D341Med (cell line): ENCODE measurements around the gene LRIF1.
A peak's percentile ranks its signal among the peaks of the same experiment; 100 is the strongest.
"Not testable (repeated sequence)": the region's sequence is repeated elsewhere in the genome, so short reads cannot be mapped to it uniquely, and the experiment has no call there.

Experiments
- DNase-seq: peaks from one replicate; pipeline ENCODE4 v3.0.0; 2012; ENCODE audit warnings: low spot score

The LRIF1 gene, protein sequence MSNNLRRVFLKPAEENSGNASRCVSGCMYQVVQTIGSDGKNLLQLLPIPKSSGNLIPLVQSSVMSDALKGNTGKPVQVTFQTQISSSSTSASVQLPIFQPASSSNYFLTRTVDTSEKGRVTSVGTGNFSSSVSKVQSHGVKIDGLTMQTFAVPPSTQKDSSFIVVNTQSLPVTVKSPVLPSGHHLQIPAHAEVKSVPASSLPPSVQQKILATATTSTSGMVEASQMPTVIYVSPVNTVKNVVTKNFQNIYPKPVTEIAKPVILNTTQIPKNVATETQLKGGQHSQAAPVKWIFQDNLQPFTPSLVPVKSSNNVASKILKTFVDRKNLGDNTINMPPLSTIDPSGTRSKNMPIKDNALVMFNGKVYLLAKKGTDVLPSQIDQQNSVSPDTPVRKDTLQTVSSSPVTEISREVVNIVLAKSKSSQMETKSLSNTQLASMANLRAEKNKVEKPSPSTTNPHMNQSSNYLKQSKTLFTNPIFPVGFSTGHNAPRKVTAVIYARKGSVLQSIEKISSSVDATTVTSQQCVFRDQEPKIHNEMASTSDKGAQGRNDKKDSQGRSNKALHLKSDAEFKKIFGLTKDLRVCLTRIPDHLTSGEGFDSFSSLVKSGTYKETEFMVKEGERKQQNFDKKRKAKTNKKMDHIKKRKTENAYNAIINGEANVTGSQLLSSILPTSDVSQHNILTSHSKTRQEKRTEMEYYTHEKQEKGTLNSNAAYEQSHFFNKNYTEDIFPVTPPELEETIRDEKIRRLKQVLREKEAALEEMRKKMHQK

GRCh38 chr1:110963691-110964454 lies at the start of gene LRIF1:
Gene LRIF1 (minus strand): TSS chr1:110963922. CDS start chr1:110963688, 234 bp downstream.
- peak; percentile 84 for DNase-seq

DNA sequence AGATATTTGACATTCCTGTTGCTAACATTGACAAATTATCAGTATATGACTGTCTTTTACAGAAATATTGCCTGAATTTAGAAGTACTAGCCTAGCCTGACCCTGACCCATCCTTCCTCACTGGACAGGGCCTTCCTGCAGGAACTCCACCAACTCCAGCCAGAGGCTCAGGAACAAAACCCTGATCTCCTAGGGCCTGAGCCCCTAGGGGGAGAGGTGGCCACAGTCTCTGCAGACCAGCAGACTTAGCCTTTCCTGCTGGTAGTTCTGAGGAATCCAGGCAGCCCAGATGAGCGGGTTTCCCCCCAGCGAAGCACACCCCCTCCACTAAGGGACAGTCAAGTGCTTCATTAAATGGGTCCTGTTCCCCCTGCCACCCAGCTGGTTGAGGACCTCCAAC lies 44.3 kb upstream of the LRIF1 start:
- DNase-seq = no peak

- no peak for DNase-seq
These were observed 42.8 kb upstream of the LRIF1 start for GRCh38 chr1:111006556-111006955.

DNA sequence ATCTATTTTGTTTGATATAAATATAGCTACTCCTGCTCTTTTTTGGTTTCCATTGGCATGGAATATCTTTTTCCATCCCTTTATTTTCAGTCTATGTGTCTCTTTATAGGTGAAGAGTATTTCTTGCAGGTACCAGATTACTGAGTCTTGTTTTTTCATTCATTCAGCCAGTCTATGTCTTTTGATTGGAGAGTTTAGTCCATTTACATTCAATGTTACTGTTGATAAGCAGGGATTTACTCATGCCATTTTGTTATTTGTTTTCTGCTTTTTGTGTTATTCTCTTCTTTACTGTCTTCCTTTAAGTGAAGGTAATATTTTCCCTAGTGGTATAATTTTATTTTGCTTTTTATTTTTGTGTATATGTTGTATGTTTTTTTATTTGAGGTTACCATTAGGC lies 35.9 kb upstream of the LRIF1 start:
- not testable (repeated sequence) for DNase-seq

DNA sequence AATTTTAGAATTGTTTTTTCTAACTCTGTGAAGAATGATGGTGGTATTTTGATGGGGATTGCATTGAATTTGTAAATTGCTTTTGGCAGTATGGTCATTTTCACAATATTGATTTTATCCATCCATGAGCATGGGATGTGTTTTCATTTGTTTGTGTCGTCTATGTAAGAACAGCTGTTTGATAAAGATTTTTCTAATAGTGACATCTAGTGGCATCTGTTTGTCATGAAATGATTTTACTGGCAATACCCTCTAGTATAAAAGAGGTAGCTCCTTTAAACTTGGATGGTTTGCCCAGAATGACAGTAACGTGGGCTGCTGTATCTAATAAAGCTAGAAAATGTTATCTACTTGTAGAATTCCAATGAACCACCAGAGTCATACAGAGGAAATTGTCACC lies 28.6 kb upstream of the LRIF1 start:
- DNase-seq = not testable (repeated sequence)

- not testable (repeated sequence) for DNase-seq
These were observed 27.6 kb upstream of the LRIF1 start for GRCh38 chr1:110991295-110991694.

GRCh38 chr1:110990541-110990940 lies 26.8 kb upstream of the LRIF1 start:
- DNase-seq = no peak

DNA sequence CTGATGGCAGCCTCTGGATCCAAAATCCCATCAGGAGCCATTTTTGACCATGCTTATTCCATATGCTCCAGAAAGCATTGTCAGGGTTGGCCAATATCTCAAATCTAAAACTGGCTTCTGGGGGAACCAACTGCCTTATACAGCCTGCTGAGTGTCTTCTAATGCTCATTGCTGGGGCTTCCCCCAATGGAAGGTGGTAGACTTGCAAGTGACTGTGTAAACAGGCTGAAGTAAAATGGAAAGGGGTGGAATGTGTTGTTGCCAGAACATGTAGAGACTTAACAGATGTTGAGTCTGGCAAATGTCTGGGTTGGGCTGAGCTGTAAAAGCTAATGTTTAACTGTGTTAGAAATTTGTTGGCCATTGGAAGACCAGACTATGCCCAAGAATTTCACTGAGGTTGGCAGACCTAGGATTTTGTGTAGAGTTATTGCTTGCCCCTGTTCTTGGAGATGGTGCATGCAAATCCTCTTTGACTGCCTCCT lies 22.7 kb upstream of the LRIF1 start:
- DNase-seq = no peak

DNA sequence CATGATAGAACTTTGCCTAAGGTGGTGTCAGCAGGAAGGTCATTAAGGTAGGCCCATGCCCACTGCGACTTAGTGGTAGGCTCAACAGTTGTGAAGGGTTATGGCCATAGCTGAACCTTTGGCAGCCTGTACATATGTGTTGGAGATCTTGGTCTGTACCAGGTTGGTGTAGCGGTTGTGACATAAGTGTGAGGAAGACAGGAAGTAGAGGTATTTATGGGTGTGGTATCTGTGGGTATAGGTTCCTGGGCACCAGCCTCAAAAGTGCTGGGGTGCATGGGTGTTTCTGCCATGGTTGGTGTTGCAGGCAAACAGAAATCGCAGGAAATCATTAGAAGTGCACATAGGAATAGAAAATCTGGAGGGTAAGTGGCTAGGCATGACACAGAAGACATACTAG lies 18.6 kb upstream of the LRIF1 start:
- DNase-seq = no peak

DNA sequence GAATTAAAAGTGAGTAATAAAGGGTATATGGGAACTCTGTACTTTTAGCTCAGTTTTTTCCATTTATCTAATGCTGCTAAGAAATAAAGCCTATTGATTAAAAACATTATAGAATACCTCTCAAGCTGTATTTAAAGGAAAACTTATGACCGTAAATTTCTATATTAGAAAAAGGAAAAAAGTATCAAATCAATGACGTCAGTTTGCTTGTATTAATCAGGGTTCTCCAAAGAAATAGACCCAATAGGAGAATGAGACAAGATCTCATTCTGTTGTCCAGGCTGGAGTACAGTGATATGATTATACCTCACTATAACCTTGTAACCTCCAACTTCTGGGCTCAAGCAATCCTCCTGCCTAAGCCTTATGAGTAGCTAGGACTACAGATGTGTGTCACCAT lies 15.4 kb upstream of the LRIF1 start:
- DNase-seq = no peak

GRCh38 chr1:110976089-110976488 lies 12.4 kb upstream of the LRIF1 start:
- DNase-seq = no peak

DNA sequence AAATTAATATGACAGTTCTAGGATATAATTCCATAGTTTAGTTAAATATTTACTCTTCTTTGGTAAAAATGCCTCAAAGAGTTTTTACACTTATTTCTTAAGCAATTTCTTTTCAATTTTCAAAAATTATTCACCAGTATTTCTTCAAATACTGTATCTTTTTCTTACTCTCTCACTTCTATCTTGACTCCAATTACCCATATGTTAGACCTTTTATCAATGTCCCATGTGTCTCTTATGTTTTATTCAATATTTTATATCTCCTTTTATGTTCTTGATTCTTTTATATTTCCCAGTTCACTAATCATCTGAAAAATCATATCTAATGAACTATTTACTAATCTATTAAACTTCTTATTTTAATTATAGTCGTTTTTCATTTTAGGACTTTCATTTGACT lies 11.5 kb upstream of the LRIF1 start:
- DNase-seq = no peak

- DNase-seq = no peak
These were observed 3.5 kb upstream of the LRIF1 start for GRCh38 chr1:110967256-110967655.

DNA sequence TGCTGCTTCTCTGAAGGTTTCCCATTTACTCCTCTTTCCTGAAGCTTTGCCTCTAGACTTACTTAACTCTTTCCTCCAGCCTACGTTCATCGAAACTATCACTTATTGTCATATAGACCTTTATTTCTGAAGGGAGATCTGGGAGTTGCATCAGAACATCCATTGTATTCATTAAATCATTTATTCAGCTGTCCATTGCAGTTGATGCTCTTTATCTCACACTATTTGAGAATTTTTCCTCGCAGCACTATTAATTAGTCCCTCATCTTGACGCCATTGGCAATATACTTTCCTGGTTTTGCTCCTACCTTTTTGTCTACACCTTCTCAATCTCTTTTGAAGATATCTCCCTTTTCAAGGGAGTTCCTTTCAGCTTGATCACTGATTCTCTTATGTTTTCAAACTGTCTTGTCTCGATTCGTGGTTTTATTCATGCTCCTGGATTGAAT lies 757 bp upstream of the LRIF1 start:
- no peak for DNase-seq

GRCh38 chr1:110962892-110963690 lies 631 bp downstream of the LRIF1 start:
- DNase-seq = peak; percentile 30

GRCh38 chr1:110961902-110962301 lies 1.8 kb downstream of the LRIF1 start:
- no peak for DNase-seq

DNA sequence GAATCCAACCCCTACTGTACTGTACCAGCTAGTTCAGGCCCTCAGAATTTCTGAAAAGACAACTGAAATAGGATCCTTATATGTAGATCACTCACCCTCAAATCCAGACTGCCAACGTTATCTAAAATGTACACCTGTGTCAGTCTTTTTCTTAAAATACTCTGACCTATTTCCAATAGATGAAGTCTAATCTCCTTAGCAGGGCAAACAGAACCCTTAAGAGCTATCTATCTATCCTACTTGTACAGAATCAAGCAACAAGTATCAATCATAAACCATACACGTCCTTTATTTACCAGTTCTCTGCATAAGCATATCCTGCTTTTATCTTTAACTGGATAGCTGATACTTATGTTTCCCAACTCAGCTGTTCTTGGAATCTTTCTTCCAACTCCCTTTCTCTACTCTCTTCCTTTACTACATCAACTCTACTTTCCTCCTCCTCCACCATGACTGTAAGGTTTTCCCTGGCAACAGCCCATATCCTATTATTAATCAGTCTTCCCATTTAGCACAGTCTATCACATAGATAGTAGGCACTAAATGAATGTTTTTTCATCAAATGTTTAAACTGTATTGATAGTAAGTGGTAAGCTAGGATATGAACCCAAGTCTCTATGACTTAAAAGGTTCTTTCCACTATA lies 2.8 kb downstream of the LRIF1 start:
- DNase-seq = no peak

DNA sequence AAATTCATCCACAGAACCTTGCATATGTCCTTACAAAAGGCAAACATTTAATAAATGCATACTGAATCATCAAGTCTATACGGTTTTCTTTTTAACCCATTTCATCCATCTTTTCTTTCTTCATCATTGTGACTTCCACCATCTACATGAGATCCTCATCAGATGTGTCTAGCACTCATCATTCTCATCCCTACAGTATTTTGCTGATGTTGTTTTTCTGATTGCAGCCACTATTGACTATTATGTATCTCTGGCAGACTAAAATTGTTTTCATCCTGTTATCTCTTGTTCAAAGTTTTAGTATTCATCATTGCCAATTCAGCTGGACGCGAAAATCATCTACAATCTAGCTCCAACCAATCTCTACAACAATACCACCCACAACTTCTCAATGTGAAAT lies 5.9 kb downstream of the LRIF1 start:
- DNase-seq = no peak

- no peak for DNase-seq
These were observed 7.1 kb downstream of the LRIF1 start for GRCh38 chr1:110956586-110956985.

DNA sequence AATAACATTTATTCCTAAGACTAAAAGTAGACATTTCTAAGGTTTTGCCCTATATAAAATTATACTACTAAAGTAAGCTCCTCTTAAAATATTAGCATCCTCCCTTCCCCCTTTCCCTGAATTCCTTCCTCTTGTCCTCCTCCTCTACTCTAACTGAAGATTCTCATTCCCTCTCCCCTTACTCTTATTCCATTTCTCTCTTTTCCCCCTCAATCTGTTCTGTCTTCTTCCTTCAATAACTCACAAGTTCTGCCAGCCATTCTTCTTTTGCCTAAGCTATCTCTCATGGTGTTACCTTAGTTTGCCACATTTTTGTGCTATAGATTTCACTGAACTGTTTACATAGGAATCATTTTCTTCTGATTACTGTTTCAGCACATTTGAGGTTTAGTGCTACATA lies 10.7 kb downstream of the LRIF1 start:
- no peak for DNase-seq

DNA sequence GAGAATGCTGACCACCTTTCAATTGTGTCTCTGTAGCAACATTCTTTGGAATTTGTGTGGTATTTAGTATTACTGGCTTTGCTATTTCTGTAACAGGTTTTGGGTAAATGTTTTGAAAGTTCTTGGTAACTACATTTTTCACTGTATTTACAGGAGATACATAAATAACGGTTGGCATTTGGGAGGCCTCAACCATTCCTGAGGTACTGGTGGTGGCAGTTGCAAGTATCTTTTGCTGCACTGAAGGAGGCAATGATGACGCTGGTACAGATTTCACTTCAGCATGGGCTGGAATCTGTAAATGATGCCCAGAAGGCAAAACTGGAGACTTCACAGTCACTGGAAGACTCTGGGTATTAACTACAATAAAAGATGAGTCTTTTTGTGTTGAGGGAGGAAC lies 11.7 kb downstream of the LRIF1 start:
- DNase-seq = no peak
